Esophagus (tissue), 2 donors: ENCODE measurements around the gene CHMP4B. TPM values are rescaled to one million over a fixed set of nuclear protein-coding genes. Genes with fewer than 3 reads are reported as not detected.

Experiments used
- H3K27ac ChIP-seq, 2 donors: one replicate each; pipeline ENCODE4 v1.5.1; 2013; ENCODE audit warnings: low read depth in 2 of 2, mild to moderate bottlenecking in 2 of 2, inconsistent platforms in 1 of 2, low read length in 1 of 2, moderate library complexity in 1 of 2
- H3K27me3 ChIP-seq, 2 donors: one replicate each; pipeline ENCODE4 v1.6.1; 2013; ENCODE audit warnings: low read length in 2 of 2, control low read depth in 1 of 2, mild to moderate bottlenecking in 1 of 2; ENCODE audit not compliant: insufficient read depth in 2 of 2, control insufficient read depth in 1 of 2
- H3K36me3 ChIP-seq, 2 donors: one replicate each; pipeline ENCODE4 v1.6.1; 2013; ENCODE audit warnings: low read length in 1 of 2; ENCODE audit not compliant: control insufficient read depth in 2 of 2, insufficient read depth in 2 of 2
- H3K4me1 ChIP-seq, 2 donors: one replicate each; pipeline ENCODE4 v1.6.1; 2013; ENCODE audit warnings: low read length in 1 of 2; ENCODE audit not compliant: control insufficient read depth in 2 of 2, insufficient read depth in 2 of 2
- H3K4me3 ChIP-seq, 2 donors: one replicate each; pipeline ENCODE4 v1.5.1; 2013; ENCODE audit warnings: low read length in 2 of 2, mild to moderate bottlenecking in 2 of 2, low read depth in 1 of 2, moderate library complexity in 1 of 2
- H3K9me3 ChIP-seq, 2 donors: one replicate each; pipeline ENCODE4 v1.6.1; 2013; ENCODE audit warnings: mild to moderate bottlenecking in 2 of 2, low read depth in 1 of 2, low read length in 1 of 2, moderate library complexity in 1 of 2; ENCODE audit not compliant: control insufficient read depth in 2 of 2, insufficient read depth in 1 of 2
- WGBS, 2 donors: extraction: QIAGEN DNeasy Blood & Tissue Kit; methylation state at CpG; one replicate each; pipeline ENCODE4 v1.1.7; 2013; 5-methylcytosine and 5-hydroxymethylcytosine counted together
- polyA plus RNA-seq, 2 donors: library from polyadenylated mRNA; stranded (reverse); fragments of 200-250 nt; gene quantifications; one replicate each; pipeline ENCODE4 v1.2.3, GENCODE V29; 2013
- donor health status: healthy with polysubstance abuse.
- donor health status: Bipolar disorder and iron deficiency.

CHMP4B gene
- polyA plus RNA-seq, 2 donors, result 116 to 136 TPM

GRCh38 chr20:33852626-33853506 lies 41.7 kb downstream of the CHMP4B start:
- Histone ChIP-seq H3K27me3 (no peaks in the 10 kb centered on the region), H3K27ac (no peak overlapping the region), H3K4me1 (no peaks in the 10 kb centered on the region), H3K9me3 (no peaks in the 10 kb centered on the region), H3K36me3 (peaks cover 18 to 43% of the 10 kb centered on the region in 2 donors), H3K4me3 (no peak overlapping the region)
- WGBS, 2 donors, result 91 to 92% methylated on average over 11 of the region's 11 CpGs

- no peaks in the 10 kb centered on the region for H3K9me3 ChIP-seq
- no peak overlapping the region for H3K4me3 ChIP-seq
- H3K36me3 ChIP-seq, result peaks cover 18 to 43% of the 10 kb centered on the region in 2 donors
- H3K27ac ChIP-seq, result no peak overlapping the region
- no peaks in the 10 kb centered on the region for H3K4me1 ChIP-seq
- WGBS, 2 donors, result 85 to 88% methylated on average over 14 of the region's 14 CpGs
- H3K27me3 ChIP-seq, result no peaks in the 10 kb centered on the region
Observed at GRCh38 chr20:33853507-33853813, 42.3 kb downstream of the CHMP4B start.

- H3K27ac ChIP-seq, result no peak overlapping the region
- whole genome bisulfite sequencing, 2 donors, result 77 to 78% methylated on average over 13 of the region's 13 CpGs
- H3K4me1 ChIP-seq, result peaks cover 2 to 10% of the 10 kb centered on the region in 2 donors
- peaks cover 8 to 29% of the 10 kb centered on the region in 2 donors for H3K36me3 ChIP-seq
- no peaks in the 10 kb centered on the region for H3K27me3 ChIP-seq
- H3K9me3 ChIP-seq, result no peaks in the 10 kb centered on the region
- no peak overlapping the region for H3K4me3 ChIP-seq
Observed at GRCh38 chr20:33857722-33858563, 46.8 kb downstream of the CHMP4B start.

GRCh38 chr20:33858666-33859065 lies 47.5 kb downstream of the CHMP4B start:
- H3K4me1 ChIP-seq, result peaks cover 2 to 11% of the 10 kb centered on the region in 2 donors
- WGBS, 2 donors, result 91 to 95% methylated on average over 4 of the region's 4 CpGs
- no peaks in the 10 kb centered on the region for H3K27me3 ChIP-seq
- H3K4me3 ChIP-seq, result no peak overlapping the region
- peak overlapping the region in 1 of 2 donors; percentile 26 for H3K27ac ChIP-seq
- H3K36me3 ChIP-seq, result peaks cover 8 to 23% of the 10 kb centered on the region in 2 donors
- no peaks in the 10 kb centered on the region for H3K9me3 ChIP-seq

GRCh38 chr20:33859157-33859695 lies 48.1 kb downstream of the CHMP4B start:
- WGBS, 2 donors, result 54 to 64% methylated on average over 12 of the region's 12 CpGs
- no peaks in the 10 kb centered on the region for H3K9me3 ChIP-seq
- no peak overlapping the region for H3K4me3 ChIP-seq
- peaks cover 2 to 11% of the 10 kb centered on the region in 2 donors for H3K4me1 ChIP-seq
- H3K36me3 ChIP-seq, result peaks cover 8 to 20% of the 10 kb centered on the region in 2 donors
- H3K27ac ChIP-seq, result peak overlapping the region in 1 of 2 donors; percentile 11
- no peaks in the 10 kb centered on the region for H3K27me3 ChIP-seq

GRCh38 chr20:33859751-33860150 lies 48.6 kb downstream of the CHMP4B start:
- H3K4me3 ChIP-seq, result no peak overlapping the region

GRCh38 chr20:33861458-33861857 lies 50.3 kb downstream of the CHMP4B start:
- Histone ChIP-seq H3K4me3 (no peak overlapping the region), H3K36me3 (peaks cover 0 to 9% of the 10 kb centered on the region in 2 donors)
- WGBS, 2 donors, result 86 to 94% methylated on average over 9 of the region's 9 CpGs

More at GRCh38 chr20:33859751-33860150, 48.6 kb downstream of the CHMP4B start:
- no peaks in the 10 kb centered on the region for H3K9me3 ChIP-seq
- H3K4me1 ChIP-seq, result peaks cover 2 to 11% of the 10 kb centered on the region in 2 donors
- no peak overlapping the region for H3K27ac ChIP-seq
- peaks cover 5 to 15% of the 10 kb centered on the region in 2 donors for H3K36me3 ChIP-seq
- no peaks in the 10 kb centered on the region for H3K27me3 ChIP-seq
- WGBS, 2 donors, result 81 to 91% methylated on average over 3 of the region's 3 CpGs

GRCh38 chr20:33862709-33863403 lies 51.7 kb downstream of the CHMP4B start:
- no peaks in the 10 kb centered on the region for H3K27me3 ChIP-seq
- peaks cover 2 to 11% of the 10 kb centered on the region in 2 donors for H3K4me1 ChIP-seq
- no peaks in the 10 kb centered on the region for H3K9me3 ChIP-seq
- H3K4me3 ChIP-seq, result no peak overlapping the region
- peaks cover 0 to 3% of the 10 kb centered on the region in 2 donors for H3K36me3 ChIP-seq
- 21 to 28% methylated on average over 32 of the region's 32 CpGs for WGBS, 2 donors
- no peak overlapping the region for H3K27ac ChIP-seq

More at GRCh38 chr20:33861458-33861857, 50.3 kb downstream of the CHMP4B start:
- Histone ChIP-seq H3K27ac (no peak overlapping the region), H3K4me1 (peaks cover 2 to 11% of the 10 kb centered on the region in 2 donors), H3K27me3 (no peaks in the 10 kb centered on the region), H3K9me3 (no peaks in the 10 kb centered on the region)
